ENCODE results near the gene LTBR.

Gene LTBR

DNA sequence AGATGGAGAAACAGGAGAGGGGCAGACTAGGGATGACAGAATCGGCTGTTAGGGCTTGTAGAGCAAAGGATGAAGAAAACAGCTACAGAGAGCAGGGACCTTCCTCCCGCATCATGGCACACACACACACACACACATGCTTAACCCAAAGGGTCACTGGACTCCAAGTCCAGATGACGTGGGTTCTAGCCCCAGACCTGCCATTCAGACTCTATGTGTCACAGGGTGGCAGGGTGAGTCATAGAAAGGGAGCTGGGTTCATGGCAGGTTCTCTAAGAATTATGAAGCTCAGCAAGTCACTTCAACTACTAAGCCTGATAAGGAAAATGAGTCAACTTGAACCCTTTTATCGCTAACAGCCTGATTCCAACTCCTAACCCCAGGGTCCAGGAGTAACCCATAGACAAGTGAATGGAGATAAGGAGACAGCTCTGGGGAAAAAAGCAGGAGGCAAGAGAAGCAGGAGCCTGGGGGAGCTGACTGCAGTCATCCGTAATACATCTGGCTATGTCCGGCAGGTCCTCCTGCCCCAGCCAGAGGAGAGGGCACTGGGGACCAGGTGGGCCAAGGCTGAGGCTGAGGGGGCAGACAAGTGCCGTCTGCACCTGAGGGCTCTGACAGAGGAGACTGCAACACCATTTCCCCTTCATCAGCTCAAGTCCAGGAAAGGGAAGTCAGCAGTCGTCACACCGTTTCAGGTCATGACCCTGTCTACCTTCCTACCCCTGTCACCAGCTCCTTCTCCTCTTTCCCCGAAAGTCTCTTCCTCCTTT is 38.5 kb upstream of the LTBR start:
- peak; percentile 89 for DNase-seq (ENCODE audit: low read depth)

GRCh38 chr12:6346235-6346832 is 37.6 kb upstream of the LTBR start:
- no peak for DNase-seq (ENCODE audit: low read depth)
- H3K4me3 ChIP-seq (ENCODE audit: low read depth, low read length): no peak overlapping the region

More for the DNA sequence above, 38.5 kb upstream of the LTBR start:
- H3K4me3 ChIP-seq (ENCODE audit: low read depth, low read length): no peak overlapping the region

- H3K4me3 ChIP-seq (ENCODE audit: low read depth, low read length): no peak overlapping the region
- DNase-seq (ENCODE audit: low read depth): no peak
Measured at GRCh38 chr12:6346942-6347341, 37.0 kb upstream of the LTBR start.

DNA sequence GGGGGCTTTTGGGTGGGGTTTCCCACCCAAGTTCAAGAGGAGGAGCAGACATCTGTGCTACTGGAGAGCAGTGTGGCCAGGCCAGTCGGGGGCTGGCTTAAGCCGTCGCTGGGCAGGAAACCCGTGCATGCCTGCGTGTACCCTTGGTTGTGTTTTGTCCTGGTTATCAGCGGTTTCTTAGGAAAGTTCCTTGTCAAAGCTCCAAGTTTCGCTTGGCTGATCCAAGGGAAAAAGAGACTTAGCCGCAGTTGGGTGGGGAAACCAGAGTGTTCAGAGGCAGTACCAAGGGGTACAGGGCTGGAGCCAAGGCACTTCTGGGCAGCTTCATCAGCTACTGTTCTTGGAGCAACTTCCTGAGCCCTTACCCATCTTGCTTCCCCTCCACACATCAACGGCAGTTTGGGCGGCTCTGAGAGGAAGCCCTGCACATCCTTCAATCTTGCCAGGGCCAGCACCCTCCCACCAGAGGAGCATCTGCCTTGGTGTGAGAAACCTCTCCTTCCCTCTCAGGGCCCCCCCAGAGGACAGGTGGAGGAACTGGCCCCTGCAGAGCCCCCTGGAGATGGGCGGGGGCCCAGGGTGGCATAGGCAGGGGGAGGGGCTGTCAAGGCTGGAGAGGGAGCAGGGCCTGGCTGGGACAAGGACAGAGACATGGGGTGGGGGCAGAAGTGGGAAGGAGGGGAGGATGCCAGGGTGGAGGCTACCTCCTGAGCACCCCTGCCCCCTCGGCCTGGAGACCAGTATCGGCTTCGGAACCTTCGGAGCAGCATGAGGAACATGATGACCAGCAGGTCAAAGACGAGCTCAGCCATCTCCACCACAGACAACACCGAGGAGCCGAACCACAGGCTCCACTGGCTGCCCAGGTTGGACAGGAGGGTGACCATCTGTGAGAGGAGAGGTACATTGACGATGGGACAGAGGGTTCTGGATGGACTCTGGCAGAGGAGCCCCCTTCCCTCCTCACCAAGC is 36.3 kb upstream of the LTBR start:
- DNase-seq (ENCODE audit: low read depth): no peak
- no peak overlapping the region for H3K4me3 ChIP-seq (ENCODE audit: low read depth, low read length)

- no peak for DNase-seq (ENCODE audit: low read depth)
- H3K4me3 ChIP-seq (ENCODE audit: low read depth, low read length): no peak overlapping the region
Measured at GRCh38 chr12:6351622-6352021, 32.3 kb upstream of the LTBR start.

GRCh38 chr12:6352193-6353173 is 31.5 kb upstream of the LTBR start:
- H3K4me3 ChIP-seq (ENCODE audit: low read depth, low read length): no peak overlapping the region
- DNase-seq (ENCODE audit: low read depth): no peak

DNA sequence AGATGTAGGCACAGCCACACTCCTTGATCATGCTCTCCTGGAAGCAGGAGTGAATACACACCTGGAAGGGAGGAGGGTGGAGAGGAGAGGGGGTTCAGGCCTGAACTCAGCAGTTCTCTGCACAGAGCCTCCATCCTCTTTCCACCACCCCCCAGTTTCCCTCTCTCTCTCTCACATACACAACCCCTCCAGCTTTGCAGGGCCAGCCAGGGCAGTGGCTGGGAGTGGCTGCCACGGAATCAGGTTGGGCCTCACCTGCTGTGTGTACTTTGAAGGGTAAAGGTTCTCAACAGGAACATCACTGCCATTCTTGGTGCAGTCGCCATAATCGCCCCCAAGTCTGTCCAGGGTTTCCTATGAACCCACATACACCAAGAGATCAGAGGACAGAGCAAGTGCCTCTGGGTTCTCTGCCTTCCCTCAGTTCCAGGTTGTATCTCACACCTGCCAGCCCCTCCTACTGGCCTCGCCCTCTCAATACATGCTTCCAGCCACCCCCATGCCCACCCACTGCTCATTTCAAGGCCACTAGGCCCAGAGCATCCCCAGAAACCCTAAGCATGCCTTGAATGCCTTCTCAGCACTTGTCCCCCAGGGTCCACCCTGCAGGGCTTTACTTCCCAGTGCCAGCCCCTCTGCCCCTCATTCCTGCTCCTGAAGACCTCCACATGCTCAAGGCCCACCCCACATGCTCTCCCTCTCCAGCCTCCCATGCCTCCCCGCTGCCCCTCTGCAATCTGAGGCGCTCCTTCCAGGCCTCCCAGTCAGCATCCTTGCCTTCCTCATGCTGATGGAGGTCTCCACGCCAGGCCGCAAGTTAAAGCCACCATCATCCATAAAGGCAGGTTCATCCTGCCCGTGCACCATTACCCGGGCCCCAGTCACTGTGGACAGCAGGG is 29.2 kb upstream of the LTBR start:
- no peak for DNase-seq (ENCODE audit: low read depth)
- no peak overlapping the region for H3K4me3 ChIP-seq (ENCODE audit: low read depth, low read length)

DNA sequence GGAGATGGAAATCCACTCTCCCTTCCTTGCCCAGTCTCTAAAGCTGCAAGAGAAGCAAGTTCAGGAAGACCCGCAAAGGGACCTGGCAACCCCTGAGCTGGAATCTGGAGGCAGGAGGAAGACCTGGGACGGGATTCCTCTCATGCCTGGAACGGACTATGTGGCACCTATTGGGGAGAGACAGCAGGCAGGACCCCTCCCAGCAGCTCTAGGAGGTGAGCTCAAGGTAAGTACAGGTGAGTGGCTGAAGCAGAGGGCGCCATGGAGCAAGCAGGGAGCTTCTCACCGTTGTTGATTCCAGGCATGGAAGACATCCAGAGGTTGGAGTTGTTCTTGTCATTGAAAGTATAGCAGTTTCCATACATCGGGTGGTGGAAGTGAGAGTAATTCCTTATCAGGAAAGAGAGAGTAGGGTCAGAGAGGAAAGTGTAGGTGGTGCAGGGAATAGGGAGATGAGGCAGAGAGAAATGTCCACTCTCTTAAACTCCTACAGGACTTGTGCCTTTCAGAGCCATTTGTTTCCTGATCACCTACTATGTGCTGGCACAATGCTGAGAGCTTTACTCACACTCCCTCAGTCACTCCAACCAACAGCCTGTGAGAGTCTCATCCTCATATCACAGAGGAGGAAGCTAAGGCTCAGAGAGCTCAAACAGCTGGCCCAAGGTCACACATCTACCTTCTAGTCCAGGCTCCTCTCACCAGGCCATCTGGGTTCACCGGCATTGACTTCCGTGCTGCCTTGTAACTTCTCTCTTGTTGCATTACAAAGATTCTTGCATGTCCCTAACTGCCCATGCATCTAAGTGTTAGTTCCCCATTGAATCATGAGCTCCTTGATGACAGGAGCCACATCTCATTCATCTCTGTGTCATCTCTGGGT is 28.2 kb upstream of the LTBR start:
- no peak overlapping the region for H3K4me3 ChIP-seq (ENCODE audit: low read depth, low read length)

DNA sequence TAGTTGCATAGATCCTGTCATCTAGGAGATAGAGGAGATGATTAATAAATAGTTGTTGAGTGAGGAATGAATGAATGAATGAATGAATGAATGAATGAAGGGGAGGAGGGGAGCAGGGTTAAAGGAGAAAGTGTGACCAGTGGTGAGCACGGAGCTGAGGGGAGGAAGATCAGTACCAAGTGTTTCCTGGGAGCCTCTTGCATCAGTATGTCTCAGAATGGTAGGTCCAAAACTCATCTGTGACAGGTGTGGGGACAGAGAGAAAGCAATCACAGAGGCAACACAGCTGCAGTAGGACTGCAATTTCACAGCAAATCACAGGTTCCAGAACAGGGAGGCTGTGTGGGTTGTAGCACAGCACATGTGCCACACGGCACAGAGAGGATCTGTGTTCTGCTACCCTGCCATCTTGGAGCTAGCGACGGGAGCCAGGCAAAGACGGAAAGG is 27.6 kb upstream of the LTBR start:
- H3K4me3 ChIP-seq (ENCODE audit: low read depth, low read length): no peak overlapping the region
- DNase-seq (ENCODE audit: low read depth): no peak

More for the DNA sequence above, 28.2 kb upstream of the LTBR start:
- no peak for DNase-seq (ENCODE audit: low read depth)

- no peak for DNase-seq (ENCODE audit: low read depth)
Measured at GRCh38 chr12:6358881-6359280, 25.1 kb upstream of the LTBR start.

GRCh38 chr12:6360080-6360571 is 23.8 kb upstream of the LTBR start:
- H3K4me3 ChIP-seq (ENCODE audit: low read depth, low read length): no peak overlapping the region
- no peak for DNase-seq (ENCODE audit: low read depth)

More at GRCh38 chr12:6358881-6359280, 25.1 kb upstream of the LTBR start:
- no peak overlapping the region for H3K4me3 ChIP-seq (ENCODE audit: low read depth, low read length)

GRCh38 chr12:6360578-6361490 is 23.1 kb upstream of the LTBR start:
- no peak overlapping the region for H3K4me3 ChIP-seq (ENCODE audit: low read depth, low read length)
- no peak for DNase-seq (ENCODE audit: low read depth)

- no peak overlapping the region for H3K4me3 ChIP-seq (ENCODE audit: low read depth, low read length)
- DNase-seq (ENCODE audit: low read depth): no peak
Measured at GRCh38 chr12:6361834-6362233, 22.1 kb upstream of the LTBR start.

DNA sequence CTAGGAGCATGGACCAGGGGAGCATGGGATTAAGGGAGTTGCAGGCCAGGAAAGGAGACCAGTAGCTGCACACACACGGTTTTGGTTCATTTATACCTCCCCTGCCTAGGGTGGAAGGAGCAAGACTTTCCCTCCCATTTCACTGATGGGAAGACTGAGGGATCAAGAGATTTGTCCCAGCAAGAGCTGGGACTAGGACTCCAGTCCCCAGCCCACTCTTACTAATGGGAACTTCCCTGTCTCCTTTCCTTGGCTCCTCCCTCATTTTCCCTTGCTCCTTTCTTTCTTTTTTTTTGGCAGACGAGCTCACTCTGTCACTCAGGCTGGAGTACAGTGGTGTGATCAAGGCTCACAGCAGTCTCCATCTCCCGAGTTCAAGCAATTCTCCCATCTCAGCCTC is 21.6 kb upstream of the LTBR start:
- no peak overlapping the region for H3K4me3 ChIP-seq (ENCODE audit: low read depth, low read length)
- DNase-seq (ENCODE audit: low read depth): no peak

DNA sequence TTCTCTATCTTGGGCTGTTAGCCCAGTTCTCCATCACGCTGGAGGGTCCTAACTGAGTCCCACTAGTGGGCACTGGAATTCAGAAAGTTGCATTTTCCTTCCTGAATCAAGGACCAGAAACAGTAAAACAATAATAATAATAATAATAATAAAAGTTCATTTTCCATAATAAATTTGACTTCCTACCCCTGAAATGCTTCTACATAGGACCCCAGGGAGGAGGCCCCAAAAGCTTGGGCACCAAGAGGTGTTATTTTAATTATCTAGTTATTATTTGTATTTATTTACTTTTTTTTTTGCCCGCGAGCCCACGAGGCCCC is 21.0 kb upstream of the LTBR start:
- DNase-seq (ENCODE audit: low read depth): no peak
- H3K4me3 ChIP-seq (ENCODE audit: low read depth, low read length): peak overlapping the region; percentile 47

Data from skeletal muscle cell (primary cell).